ENCODE results near the gene DPP10.

DPP10 gene

GRCh38 chr2:114762986-114763385 lies 320.5 kb downstream of the DPP10 start:
- no peak for TF ChIP-seq ZBTB7A (IDR thresholded peaks at IDR 0.05; ENCODE audit: low read depth)
- TF ChIP-seq TEAD4 (IDR thresholded peaks at IDR 0.05): no peak
- TF ChIP-seq, protein P1, sequence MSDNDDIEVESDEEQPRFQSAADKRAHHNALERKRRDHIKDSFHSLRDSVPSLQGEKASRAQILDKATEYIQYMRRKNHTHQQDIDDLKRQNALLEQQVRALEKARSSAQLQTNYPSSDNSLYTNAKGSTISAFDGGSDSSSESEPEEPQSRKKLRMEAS (IDR thresholded peaks at IDR 0.05): no peak
- TF ChIP-seq YY1 (IDR thresholded peaks at IDR 0.05; ENCODE audit: low read depth): no peak
- TF ChIP-seq EP300 (IDR thresholded peaks at IDR 0.05; ENCODE audit: borderline replicate concordance): no peak
- no peak for TF ChIP-seq FOXM1 (IDR thresholded peaks at IDR 0.05; ENCODE audit: borderline replicate concordance, low read depth)
- TF ChIP-seq, protein P2, sequence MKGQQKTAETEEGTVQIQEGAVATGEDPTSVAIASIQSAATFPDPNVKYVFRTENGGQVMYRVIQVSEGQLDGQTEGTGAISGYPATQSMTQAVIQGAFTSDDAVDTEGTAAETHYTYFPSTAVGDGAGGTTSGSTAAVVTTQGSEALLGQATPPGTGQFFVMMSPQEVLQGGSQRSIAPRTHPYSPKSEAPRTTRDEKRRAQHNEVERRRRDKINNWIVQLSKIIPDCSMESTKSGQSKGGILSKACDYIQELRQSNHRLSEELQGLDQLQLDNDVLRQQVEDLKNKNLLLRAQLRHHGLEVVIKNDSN (IDR thresholded peaks at IDR 0.05): no peak
- TF ChIP-seq REST (IDR thresholded peaks at IDR 0.05; ENCODE audit: low read depth): no peak
- no peak for TF ChIP-seq CREB1 (IDR thresholded peaks at IDR 0.05; ENCODE audit: low read depth)
- TF ChIP-seq EGR1 (IDR thresholded peaks at IDR 0.05): no peak
- no peak for TF ChIP-seq RAD21 (IDR thresholded peaks at IDR 0.05; ENCODE audit: low read depth)
- no peak for TF ChIP-seq CEBPB (IDR thresholded peaks at IDR 0.05)
- no peak for TF ChIP-seq TCF12 (IDR thresholded peaks at IDR 0.05; ENCODE audit: low read depth)
- TF ChIP-seq NFIC (IDR thresholded peaks at IDR 0.05): no peak
- TF ChIP-seq TAF1 (IDR thresholded peaks at IDR 0.05; ENCODE audit: low read depth): no peak

DNA sequence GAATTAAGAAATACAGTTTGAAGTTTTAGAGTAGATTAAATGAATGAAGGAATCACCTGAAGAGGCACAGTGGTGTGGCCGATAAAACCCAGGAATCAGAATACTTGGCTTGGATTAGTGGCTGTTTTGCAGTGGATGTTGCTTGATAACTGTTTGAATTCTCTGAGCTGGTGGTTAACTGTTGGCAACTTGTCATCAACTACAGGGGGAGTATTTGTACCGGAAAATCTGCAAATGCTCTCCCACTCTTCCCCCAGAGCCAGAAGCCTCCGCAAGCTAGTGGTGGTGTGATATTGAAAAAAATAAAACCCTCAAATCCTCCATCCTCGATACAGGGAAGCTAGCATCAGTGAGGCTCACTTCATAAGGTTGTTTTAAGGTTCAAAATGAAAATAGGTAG lies 326.7 kb downstream of the DPP10 start:
- TF ChIP-seq TEAD4 (IDR thresholded peaks at IDR 0.05) (no peak), CREB1 (IDR thresholded peaks at IDR 0.05; ENCODE audit: low read depth) (no peak), EP300 (IDR thresholded peaks at IDR 0.05; ENCODE audit: borderline replicate concordance) (no peak), TCF12 (IDR thresholded peaks at IDR 0.05; ENCODE audit: low read depth) (no peak), YY1 (IDR thresholded peaks at IDR 0.05; ENCODE audit: low read depth) (no peak), EGR1 (IDR thresholded peaks at IDR 0.05) (no peak), REST (IDR thresholded peaks at IDR 0.05; ENCODE audit: low read depth) (no peak), NFIC (IDR thresholded peaks at IDR 0.05) (no peak), TAF1 (IDR thresholded peaks at IDR 0.05; ENCODE audit: low read depth) (no peak), ZBTB7A (IDR thresholded peaks at IDR 0.05; ENCODE audit: low read depth) (no peak)
- TF ChIP-seq, protein P2 (IDR thresholded peaks at IDR 0.05): no peak
- TF ChIP-seq, protein P1 (IDR thresholded peaks at IDR 0.05): no peak

DNA sequence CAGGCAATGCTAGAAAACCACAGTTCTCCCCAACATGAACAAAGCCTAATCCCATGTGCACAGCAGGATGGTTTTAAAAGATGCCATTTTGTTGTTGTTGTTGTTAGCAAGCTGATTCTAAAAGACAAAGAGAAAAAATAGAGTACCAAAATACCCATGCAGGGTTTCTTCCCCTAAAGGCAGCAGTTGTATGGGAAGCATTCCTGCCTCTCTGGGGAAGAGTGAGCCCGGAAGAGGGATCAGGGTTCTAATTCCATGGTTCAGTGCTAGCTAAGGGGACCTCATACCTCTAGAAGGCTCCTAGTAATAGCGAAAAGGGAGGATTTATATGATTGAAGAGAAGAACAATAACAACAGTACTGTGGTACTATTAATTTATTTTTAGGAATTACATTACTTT lies 327.6 kb downstream of the DPP10 start:
- TF ChIP-seq EGR1 (IDR thresholded peaks at IDR 0.05): no peak
- TF ChIP-seq ZBTB7A (IDR thresholded peaks at IDR 0.05; ENCODE audit: low read depth): no peak
- TF ChIP-seq, protein P2 (IDR thresholded peaks at IDR 0.05): no peak
- TF ChIP-seq TCF12 (IDR thresholded peaks at IDR 0.05; ENCODE audit: low read depth): no peak
- TF ChIP-seq NFIC (IDR thresholded peaks at IDR 0.05): no peak

DNA sequence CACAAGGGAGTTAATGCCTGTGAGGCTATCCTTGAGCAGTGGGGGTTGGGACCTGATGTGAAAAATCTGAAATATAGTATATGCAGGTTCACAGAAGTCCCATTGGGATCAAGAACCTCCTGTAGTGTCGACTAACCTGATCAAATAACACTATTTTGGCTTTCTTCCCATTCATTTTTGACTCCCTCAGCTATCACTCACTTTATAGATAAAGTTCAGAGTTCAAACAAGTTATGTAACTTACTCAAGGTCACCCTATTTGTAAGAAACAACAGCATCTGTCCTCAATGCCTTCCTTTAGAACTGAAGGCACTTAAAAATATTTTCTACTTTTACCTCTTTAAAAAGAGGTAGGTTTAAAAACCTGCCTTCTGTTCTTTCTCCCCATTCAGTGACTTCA lies 341.6 kb downstream of the DPP10 start:
- TF ChIP-seq NFIC (IDR thresholded peaks at IDR 0.05): no peak
- TF ChIP-seq ZBTB7A (IDR thresholded peaks at IDR 0.05; ENCODE audit: low read depth): no peak
- TF ChIP-seq FOXM1 (IDR thresholded peaks at IDR 0.05; ENCODE audit: borderline replicate concordance, low read depth): no peak
- TF ChIP-seq, protein P2 (IDR thresholded peaks at IDR 0.05): no peak
- TF ChIP-seq, protein P1 (IDR thresholded peaks at IDR 0.05): no peak
- no peak for TF ChIP-seq YY1 (IDR thresholded peaks at IDR 0.05; ENCODE audit: low read depth)
- TF ChIP-seq CEBPB (IDR thresholded peaks at IDR 0.05): no peak
- no peak for TF ChIP-seq EP300 (IDR thresholded peaks at IDR 0.05; ENCODE audit: borderline replicate concordance)
- no peak for TF ChIP-seq REST (IDR thresholded peaks at IDR 0.05; ENCODE audit: low read depth)
- TF ChIP-seq CREB1 (IDR thresholded peaks at IDR 0.05; ENCODE audit: low read depth): no peak
- no peak for TF ChIP-seq TAF1 (IDR thresholded peaks at IDR 0.05; ENCODE audit: low read depth)
- TF ChIP-seq TCF12 (IDR thresholded peaks at IDR 0.05; ENCODE audit: low read depth): no peak
- no peak for TF ChIP-seq RAD21 (IDR thresholded peaks at IDR 0.05; ENCODE audit: low read depth)
- TF ChIP-seq TEAD4 (IDR thresholded peaks at IDR 0.05): no peak
- no peak for TF ChIP-seq EGR1 (IDR thresholded peaks at IDR 0.05)

All from Ishikawa (cell line).